Non-pigmented ciliary epithelial cell (primary cell): ENCODE results near the gene SNX22.
A peak's percentile ranks its signal among the peaks of the same experiment; 100 is the strongest.

Experiments used
- DNase-seq: peaks from one replicate; pipeline ENCODE4 v3.0.0-alpha.2; 2010; ENCODE audit warnings: low read depth

SNX22 gene

DNA sequence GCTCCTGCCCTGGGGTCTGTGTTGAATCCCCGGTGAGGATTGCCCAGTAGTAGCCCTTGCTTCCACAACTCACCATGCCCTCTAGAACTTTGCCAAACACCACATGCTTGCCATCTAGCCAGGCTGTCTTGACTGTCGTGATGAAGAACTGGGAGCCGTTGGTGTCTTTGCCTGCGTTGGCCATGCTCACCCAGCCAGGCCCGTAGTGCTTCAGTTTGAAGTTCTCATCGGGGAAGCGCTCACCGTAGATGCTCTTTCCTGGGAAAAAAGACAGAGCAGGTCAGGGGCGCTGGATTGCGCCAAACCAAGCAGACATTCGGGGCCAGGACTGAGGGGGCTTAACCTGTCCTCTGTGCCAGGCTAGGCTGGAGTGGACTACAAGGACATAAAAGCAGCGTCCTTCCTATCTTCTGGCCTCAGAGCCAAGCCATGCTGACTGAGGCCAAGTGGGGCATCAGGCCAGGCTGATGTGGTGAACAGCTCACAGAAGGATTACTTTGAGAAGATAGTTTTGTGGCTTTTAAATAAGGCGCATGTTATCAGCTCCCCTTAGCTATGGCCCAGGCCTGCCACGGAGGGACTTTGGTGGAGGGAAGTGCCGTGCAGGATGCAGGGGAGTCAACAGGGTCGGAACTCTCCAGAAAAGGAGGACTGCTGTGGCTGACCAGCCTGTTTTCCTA is 5.3 kb downstream of the SNX22 start:
- no peak for DNase-seq

- DNase-seq = no peak
Measured at GRCh38 chr15:64157599-64158125, 6.1 kb downstream of the SNX22 start.

DNA sequence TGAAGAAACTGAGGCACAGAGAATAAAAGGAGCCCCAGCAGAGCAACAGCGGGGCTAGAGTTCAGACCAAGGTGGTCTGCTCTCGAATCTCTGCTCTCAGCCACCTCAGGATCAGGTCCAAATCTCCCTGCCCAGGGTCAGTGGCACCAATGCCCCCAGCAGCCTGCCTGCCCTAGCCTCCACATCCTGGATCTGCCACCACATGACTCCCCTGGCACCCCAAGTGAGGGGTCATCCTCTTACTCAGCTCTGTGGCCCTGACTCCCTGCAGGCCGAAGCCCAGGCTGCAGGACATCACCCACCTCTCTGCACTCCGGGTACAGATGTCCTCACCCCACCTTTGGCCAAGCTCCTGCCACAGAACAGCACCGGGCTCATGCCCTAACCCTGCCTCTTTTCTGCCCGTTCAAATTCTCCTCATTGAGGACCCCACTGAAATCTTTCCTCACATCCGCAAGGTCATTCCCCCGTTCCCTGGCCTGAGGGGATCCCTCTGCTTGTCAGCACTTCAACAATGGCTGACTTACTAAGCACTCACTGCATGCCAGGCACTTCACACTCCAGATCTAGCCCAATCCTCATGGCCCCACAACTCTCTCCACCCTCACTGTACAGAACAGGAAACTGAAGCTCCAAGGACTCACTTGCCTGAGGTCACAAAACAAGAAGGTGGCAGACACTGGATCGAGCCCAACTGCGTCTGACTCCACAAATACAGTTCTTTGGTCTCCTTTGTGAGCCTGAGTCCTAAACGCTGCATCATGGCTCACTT is 7.0 kb downstream of the SNX22 start:
- DNase-seq = no peak

DNA sequence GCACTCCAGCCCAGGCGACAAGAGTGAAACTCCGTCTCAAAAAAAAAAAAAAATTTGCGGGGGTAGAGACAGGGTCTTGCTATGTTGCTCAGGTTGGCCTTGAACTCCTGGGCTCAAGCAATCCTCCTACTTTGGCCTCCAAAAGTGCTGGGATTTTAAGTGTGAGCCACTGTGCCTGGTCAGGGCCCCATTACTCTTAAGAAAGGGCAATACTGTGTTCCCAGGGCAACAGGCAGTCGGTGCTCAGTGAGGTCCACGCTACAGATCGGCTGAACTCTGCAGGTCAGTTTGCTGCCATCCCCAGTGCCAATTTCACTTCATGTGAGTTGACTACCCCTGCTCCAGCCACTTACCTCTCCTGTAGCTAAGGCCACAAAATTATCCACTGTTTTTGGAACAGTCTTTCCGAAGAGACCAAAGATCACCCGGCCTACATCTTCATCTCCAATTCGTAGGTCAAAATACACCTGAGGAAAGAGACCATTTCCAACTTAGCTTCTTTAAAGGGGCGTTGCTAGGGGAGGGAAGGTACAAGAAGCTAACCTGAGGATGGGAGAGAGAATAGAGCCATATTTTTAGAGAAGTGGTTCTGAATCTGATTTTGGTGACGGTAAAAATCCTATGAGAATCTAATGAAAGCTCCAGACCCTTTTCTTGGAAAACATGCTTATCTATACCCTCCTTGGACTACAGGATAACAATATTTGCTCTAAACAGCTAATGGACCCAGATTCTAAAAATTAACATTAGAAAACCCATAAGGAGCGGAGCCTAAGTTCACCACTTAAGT is 10.4 kb downstream of the SNX22 start:
- DNase-seq = no peak

GRCh38 chr15:64162478-64162868 is 10.9 kb downstream of the SNX22 start:
- no peak for DNase-seq

- DNase-seq = peak; percentile 84
Measured at GRCh38 chr15:64162869-64163658, 11.5 kb downstream of the SNX22 start, which contains the start of gene PPIB. Gene PPIB, minus strand, starts transcription at chr15:64163022. Its CDS starts 36 bp downstream, at chr15:64162986.

GRCh38 chr15:64163659-64164362 is 12.3 kb downstream of the SNX22 start:
- no peak for DNase-seq

GRCh38 chr15:64164436-64164835 is 12.9 kb downstream of the SNX22 start:
- DNase-seq = no peak

GRCh38 chr15:64166102-64166890 is 14.8 kb downstream of the SNX22 start:
- no peak for DNase-seq

DNA sequence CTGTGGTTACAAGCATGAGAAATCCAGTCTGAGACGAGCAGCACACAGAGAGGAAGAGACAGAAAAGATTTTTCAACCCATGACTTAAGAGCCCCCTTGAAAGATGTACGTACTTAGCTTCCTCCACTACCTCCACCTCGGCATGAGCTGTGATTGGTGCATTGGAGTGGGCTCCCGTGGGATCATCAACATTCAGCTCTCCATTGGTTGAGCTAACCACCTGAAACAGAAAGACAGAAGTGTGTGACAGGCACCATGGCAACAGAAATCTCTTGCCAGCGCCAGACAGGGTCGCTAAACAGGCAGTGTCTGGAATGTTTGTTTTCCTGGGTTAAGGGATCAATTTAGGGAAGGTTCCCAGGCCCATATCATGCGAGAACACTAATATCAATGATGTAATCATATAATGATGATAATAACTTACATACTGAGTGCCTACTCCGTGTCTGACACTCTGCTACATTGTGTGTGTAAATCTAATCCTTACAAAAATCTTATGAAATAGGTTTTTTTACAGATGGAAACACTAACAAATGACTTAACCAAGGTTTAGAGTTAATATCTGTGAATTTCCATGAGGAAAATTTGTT is 28.8 kb downstream of the SNX22 start:
- no peak for DNase-seq

DNA sequence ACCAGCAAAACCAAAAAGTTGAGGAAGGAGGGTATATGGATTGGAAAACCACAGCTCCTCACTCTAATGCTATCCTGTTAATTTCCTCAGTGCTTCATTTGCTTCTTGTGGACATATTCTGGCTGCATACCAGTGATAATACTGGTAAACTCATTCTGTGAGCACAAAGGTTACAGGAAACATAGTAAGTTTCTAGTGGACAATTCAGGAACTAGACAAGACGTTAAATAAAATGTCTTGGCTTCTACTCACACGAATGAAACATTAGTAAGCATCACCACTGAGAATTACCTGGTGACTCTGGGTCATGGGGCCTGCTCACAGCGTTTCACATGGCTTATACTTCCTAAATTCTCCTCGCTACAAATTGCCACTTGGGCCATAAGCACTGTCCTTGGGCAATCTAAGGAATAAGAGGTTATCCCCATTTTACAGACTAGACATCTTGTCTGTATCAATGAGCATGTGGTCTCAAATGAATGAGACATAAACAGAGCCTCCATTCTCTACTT is 31.4 kb downstream of the SNX22 start:
- DNase-seq = no peak

GRCh38 chr15:64185146-64185911 is 33.8 kb downstream of the SNX22 start:
- no peak for DNase-seq

- DNase-seq = no peak
Measured at GRCh38 chr15:64187396-64188191, 36.1 kb downstream of the SNX22 start.

DNA sequence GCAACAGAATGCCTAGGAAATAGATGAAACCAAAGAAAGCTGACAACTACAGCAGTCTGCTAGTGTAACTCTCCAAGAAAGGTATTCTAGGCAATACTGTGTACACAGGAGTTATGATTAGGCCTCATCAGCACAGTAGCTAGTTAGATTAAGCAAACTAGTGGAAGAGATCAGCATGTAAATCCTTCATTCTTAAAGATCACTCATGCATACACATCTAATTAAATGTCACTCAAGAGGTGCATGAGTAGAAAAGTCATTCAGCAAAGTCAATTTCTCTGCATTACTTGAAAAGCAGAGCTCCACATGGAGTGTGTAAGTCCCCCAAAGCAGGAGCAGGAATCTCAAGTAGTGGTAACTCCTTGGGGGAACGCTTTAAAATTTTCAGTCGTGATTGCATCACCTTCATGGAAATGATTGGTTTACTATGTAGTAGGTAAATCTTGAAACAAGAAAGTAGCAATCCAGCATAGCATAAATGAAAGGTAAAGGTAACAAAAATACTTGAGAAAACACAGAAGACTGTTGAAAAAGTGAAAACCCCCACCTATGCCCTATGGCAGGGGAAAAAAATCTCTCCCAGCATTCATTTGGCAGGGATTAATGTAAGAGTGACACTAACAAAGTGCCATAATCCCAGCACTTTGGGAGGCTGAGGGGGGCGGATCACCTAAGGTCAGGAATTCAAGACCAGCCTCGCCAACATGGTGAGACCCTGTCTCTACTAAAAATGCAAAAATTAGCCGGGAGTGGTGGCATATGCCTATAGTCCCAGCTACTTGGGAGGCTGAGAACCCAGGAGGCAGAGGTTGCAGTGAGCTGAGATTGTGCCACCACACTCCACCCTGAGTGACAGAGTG is 40.7 kb downstream of the SNX22 start:
- no peak for DNase-seq

GRCh38 chr15:64193971-64194370 is 42.4 kb downstream of the SNX22 start:
- DNase-seq = no peak

DNA sequence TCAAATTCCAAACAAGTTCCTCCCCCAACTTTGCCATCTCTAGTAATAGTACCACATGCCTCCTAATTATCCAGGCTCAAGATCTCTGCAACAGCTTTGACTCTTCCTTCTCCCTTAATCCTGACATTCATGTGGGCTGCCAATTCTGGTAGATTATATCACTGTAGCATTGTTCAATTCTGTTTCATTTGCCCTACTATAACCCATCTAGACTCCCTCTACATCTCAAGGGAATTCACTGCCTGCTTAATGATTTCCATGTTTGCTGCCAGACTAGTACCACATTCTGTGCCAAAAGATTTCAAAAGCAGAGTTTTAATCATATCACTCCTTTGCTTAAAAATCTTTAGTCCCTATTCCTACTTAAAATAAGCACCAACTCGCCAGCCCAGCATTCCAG is 45.9 kb downstream of the SNX22 start:
- no peak for DNase-seq

DNA sequence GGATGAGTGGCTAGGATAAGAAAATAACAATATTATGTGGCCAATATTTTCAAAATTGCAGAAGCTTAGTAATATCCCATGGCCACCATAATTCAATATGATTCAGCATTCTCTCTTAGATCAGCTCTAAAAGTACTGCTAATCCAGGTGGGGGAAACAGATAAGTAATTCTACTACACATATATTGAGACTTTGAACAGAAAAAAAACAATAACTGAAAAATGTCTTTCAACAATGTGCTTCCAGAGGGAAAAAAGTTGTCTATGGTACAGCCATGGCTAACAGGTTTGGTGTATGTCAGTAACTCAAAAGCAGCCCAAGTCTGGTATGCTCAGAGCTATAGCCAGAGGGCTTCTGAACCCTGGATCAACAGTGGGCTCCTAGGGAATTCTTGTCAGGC is 53.7 kb downstream of the SNX22 start:
- DNase-seq = no peak
